SU-DHL-6 (cell line): ENCODE measurements around the gene INHBA.

ENCODE experiments used
- EZH2phosphoT487 ChIP-seq: fragments of 200-600 bp; sonication (generic), shearing (Covaris generic); conservative IDR thresholded peaks from 2 replicates; pipeline ENCODE4 v1.6.1; 2018; ENCODE audit warnings: mild to moderate bottlenecking, antibody characterized with exemption, low read length, moderate library complexity, mixed read lengths
- TF ChIP-seq, protein P1 (sequence below): fragments of 200-600 bp; sonication (generic); IDR thresholded peaks from one replicate; pipeline ENCODE4 v1.5.1; 2017; ENCODE audit warnings: antibody characterized with exemption, mild to moderate bottlenecking, low read length, moderate library complexity; ENCODE audit not compliant: insufficient read depth, poor library complexity, severe bottlenecking

DNA sequence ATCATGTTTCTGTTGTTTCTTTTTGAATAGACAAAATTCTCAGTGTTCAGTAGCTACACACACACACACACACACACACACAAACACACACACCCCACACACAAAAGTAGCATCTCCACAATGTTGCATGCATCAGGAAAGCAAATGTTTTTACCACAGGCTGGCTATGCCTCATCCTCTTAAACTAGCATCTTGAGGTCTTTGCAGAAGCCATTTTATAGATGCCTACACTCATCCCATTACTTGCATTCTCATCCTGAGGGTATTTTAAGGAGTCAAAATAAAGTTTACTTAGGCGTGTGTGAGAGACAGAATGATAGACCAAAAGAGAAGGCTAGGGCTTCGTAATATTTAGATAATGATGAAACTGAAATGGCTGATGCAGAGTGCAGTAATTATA is 7.9 kb upstream of the INHBA start:
- TF ChIP-seq, protein P1, sequence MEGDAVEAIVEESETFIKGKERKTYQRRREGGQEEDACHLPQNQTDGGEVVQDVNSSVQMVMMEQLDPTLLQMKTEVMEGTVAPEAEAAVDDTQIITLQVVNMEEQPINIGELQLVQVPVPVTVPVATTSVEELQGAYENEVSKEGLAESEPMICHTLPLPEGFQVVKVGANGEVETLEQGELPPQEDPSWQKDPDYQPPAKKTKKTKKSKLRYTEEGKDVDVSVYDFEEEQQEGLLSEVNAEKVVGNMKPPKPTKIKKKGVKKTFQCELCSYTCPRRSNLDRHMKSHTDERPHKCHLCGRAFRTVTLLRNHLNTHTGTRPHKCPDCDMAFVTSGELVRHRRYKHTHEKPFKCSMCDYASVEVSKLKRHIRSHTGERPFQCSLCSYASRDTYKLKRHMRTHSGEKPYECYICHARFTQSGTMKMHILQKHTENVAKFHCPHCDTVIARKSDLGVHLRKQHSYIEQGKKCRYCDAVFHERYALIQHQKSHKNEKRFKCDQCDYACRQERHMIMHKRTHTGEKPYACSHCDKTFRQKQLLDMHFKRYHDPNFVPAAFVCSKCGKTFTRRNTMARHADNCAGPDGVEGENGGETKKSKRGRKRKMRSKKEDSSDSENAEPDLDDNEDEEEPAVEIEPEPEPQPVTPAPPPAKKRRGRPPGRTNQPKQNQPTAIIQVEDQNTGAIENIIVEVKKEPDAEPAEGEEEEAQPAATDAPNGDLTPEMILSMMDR: no peak
- TF ChIP-seq EZH2phosphoT487: no peak
